Activated CD8-positive, alpha-beta memory T cell treated with anti-CD3 and anti-CD28 coated beads for 48 hours (primary cell): ENCODE results near the gene EPB41L4A.
"Not testable (repeated sequence)": the region's sequence is repeated elsewhere in the genome, so short reads cannot be mapped to it uniquely, and the experiment has no call there.

Source experiments
- DNase-seq, 3 experiments: peaks; one replicate each; pipeline ENCODE4 v3.0.0-alpha.2; 2020; ENCODE audit warnings: low read depth in 2 of 3, low spot score in 2 of 3

EPB41L4A gene

GRCh38 chr5:112217843-112218579 lies 201.1 kb downstream of the EPB41L4A start:
- DNase-seq: no peak

DNA sequence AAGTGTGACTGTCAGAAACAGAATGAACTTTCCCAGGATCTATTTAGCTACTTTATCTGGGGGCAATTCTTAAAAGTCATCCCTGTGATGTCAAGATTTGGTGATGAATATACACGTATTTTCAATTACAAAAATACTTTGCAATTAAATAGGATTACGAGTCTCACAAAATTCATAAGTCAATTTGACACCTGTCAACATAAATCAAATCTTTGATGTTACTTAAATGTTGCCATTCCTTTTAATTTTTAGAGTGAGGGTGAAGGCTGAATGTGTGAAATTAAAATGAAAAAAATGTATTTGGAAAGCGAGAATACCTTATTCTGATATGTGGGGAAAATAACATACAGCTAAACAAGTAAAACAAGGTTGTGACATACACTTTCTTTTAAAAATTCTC lies 202.9 kb downstream of the EPB41L4A start:
- DNase-seq: no peak

DNA sequence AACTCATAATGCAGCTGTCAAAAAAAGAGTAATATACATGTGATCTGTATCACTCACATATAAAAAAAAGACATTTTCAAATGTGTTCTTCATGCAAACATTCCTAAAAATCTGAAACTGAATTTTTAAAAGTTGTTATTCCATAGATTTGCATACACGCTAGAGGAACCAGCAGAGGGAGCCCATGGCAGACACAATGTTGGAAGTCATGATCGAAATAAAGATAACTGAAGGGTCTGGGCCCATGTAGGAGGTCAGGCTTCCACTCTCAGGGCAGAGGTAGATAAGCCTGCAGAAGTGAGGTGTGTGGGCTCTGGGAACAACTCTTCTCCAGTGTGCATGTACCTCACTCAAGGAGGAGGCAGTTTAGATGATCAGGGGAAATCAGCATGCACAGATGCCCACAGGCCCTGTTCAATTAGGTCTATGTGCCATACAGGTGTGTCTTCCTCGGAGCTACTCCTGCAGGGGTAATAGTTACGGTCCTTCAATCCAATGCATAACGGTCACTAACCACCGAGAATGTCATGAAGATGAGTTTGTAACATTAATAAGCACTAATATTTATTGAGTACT lies 208.6 kb downstream of the EPB41L4A start:
- DNase-seq: no peak

GRCh38 chr5:112208699-112209615 lies 210.1 kb downstream of the EPB41L4A start:
- DNase-seq: no peak

- DNase-seq: not testable (repeated sequence)
Observed at GRCh38 chr5:112208195-112208594, 210.9 kb downstream of the EPB41L4A start.

DNA sequence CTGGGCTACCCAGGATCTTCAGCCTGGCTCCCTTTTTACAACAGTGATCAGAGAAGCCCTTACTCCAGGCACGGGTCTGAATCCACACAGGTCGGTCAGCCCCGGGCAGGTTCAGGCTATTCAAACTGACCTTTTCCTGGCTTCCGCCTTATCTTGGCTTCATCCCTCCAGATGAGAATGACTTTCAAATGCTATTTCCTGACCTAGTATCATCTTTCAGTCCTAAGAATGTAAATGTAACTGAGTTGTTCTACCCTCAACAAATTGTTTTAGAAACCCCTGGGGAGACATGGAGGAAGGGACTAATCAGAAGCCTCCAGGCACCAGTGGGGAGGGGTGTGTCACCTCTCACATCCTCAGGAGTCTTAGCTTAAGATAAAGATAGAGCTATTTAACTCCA lies 213.2 kb downstream of the EPB41L4A start:
- no peak for DNase-seq

DNA sequence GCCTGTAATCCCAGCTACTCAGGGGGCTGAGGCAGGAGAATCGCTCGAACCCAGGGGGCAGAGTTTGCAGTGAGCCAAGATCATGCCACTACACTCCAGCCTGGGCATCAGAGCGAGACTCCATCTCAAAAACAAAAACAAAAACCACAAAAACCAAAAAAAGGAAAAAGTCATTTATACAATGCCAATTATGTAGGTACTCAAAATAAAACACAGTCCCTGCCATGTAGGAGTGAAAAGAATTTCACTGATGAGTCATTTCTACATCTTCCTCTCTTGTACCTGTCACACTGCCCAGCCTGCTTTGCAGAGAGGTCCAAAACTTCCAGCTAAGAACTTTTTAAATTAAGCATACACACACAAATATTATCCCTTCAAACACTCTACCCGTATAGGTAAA lies 215.8 kb downstream of the EPB41L4A start:
- no peak for DNase-seq

DNA sequence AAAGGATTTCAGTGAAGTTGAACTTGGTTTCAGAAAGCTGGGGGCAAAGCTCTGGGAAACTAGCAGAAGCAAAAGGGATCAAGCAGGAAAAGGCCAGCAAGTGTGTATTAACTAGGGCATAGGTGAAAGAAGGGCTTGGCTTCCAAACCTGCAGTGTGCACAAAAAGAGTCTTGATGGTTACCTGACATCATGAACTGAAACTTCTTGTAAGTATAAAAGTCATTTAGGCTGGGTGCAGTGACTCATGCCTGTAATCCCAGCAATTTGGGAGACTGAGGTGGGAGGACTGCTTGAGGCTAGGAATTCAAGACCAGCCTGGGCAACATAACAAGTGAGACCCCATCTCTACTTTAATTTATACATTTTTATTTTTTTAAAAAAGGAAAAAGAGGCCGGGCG lies 216.4 kb downstream of the EPB41L4A start:
- DNase-seq: no peak

- DNase-seq: no peak
Observed at GRCh38 chr5:112201141-112201540, 217.9 kb downstream of the EPB41L4A start.

- no peak for DNase-seq
Observed at GRCh38 chr5:112200131-112200530, 218.9 kb downstream of the EPB41L4A start.

GRCh38 chr5:112196584-112196983 lies 222.5 kb downstream of the EPB41L4A start:
- DNase-seq: no peak

- DNase-seq: no peak
Observed at GRCh38 chr5:112195924-112196323, 223.2 kb downstream of the EPB41L4A start.

GRCh38 chr5:112192866-112193265 lies 226.2 kb downstream of the EPB41L4A start:
- no peak for DNase-seq

DNA sequence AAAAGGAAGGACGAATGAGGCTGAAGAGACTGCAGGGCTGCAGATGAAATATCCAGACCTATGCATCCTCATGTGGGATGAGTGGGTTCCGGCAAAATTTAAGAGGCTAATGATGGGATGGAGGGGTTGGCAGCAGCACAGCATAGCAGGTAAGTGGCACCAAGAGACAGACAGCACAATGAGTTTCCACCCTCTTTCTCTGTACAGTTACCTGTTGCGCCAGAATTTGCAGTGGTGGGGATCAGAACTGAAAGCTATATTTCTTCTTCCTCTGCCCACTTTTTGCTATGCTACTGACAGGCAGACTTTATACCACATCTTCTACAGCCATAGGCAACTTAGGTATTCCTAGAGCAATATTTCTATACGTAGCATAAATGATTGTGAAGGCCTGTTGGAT lies 227.0 kb downstream of the EPB41L4A start:
- DNase-seq: no peak

GRCh38 chr5:112189391-112189790 lies 229.7 kb downstream of the EPB41L4A start:
- no peak for DNase-seq

- no peak for DNase-seq
Observed at GRCh38 chr5:112186401-112186990, 232.6 kb downstream of the EPB41L4A start.

DNA sequence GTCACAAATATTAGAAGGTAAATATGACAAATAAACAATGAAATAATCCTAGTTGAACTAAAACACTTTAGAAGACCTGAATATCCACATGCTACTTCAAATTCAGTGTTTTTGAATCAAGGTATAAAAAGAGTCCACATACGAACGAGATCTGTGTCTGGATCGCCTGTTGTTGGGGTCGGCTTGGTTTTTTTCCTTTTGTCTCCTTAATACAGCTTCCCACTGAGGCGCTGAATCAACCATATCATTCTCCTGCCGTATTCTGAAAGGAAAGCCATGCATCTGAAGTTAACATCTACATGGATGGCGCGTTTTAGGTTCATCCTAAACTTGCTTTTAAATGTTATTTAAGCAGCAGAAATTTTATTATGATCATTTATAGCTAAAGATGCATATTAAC lies 235.2 kb downstream of the EPB41L4A start:
- DNase-seq: no peak

GRCh38 chr5:112183103-112183711 lies 235.9 kb downstream of the EPB41L4A start:
- no peak for DNase-seq

DNA sequence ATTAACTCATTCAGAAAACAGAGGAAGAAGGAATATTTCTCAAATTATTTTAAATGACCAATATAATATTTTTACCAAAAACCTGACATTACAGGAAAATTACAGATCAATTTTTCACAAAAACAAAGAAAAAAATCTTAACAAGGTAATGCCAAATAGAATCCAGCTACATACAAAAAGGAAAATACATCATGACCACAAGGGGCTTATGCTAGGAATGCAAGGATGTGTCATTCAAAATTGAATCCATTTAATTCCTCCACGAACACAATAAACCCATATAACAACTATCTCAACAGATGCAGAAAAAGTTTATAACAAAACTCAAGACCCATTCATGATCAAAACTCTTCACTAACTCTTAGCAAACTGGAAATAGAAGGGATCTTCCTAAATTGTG lies 239.8 kb downstream of the EPB41L4A start:
- DNase-seq: no peak

GRCh38 chr5:112174959-112175594 lies 244.0 kb downstream of the EPB41L4A start:
- DNase-seq: no peak
